Choroid plexus epithelial cell (primary cell): ENCODE results near the gene MMP11.

Experiments
- DNase-seq: peaks from one replicate; pipeline ENCODE4 v3.0.0-alpha.2; 2010; ENCODE audit warnings: low read depth
- H3K4me3 ChIP-seq: 2 replicates; pipeline ENCODE4 v1.5.1; 2011; ENCODE audit warnings: low read depth, mild to moderate bottlenecking, control low read depth, low read length, moderate library complexity
- CTCF ChIP-seq: conservative IDR thresholded peaks from 2 replicates; pipeline ENCODE4 v1.5.1; 2011; ENCODE audit warnings: low read depth, mild to moderate bottlenecking, control low read depth, inconsistent platforms, low read length, moderate library complexity

MMP11 gene

GRCh38 chr22:23801886-23802377 is 29.3 kb downstream of the MMP11 start:
- DNase-seq, result no peak
- no peak overlapping the region for H3K4me3 ChIP-seq
- no peak for TF ChIP-seq CTCF

DNA sequence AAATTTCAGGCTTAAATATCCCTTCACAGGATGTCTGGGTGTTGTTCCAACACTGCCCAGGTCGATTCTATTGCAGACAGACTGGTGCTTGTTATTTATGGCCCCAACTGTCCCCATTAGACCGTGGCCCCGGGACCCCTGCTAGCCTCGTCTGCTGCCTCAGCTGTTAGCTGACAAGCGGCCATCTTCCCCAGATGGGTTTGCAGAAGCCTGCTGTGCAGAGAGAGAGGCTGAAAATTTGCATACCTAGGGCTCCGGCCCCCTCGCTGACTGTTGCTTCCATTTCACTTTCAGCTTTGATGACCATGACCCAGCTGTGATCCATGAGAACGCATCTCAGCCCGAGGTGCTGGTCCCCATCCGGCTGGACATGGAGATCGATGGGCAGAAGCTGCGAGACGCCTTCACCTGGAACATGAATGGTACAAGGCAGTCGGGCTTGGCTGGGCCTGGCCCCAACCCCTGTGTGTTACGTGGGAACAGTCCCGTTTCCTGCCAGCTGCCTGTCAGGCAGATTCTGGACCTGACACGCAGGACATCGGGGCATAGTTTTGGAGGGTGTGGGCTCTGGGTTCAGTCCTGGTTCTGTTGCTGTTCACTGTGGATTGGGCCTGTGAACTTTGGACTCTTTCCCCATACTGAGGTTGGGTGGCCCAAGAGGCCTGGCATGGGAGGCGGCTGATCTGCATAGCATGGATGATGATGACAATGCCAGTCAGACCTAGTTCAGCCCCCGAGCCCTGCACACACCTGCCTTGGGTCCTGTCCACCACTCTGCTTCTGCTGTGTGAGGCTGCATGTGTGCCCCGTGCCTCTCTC is 30.6 kb downstream of the MMP11 start:
- TF ChIP-seq CTCF, result no peak
- H3K4me3 ChIP-seq, result no peak overlapping the region
- no peak for DNase-seq

DNA sequence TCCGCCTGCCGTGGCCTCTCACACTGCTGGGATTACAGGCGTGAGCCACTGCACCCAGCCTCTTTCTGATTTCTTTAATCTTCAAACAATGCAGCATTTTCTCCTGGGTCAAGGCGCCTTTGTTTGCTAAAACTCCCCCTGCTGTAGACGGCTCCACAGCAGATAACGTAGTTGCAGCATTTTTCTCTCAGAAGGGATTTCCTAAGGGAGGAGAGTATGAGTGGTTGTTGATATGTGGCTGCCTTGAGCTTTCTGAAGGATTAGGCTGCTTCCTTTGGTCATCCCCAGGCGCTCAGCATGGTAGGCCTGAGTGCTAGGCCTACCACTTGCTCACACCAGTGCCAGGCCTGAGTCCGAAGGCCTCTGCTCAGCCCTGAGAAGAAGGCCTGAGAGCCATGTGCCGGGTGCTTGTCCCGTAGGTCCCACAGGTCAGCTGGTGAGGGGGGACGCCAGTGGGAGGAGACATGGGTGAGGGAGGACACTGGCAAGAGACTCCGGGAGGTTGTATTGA is 32.2 kb downstream of the MMP11 start:
- DNase-seq, result no peak
- H3K4me3 ChIP-seq, result no peak overlapping the region
- no peak for TF ChIP-seq CTCF

GRCh38 chr22:23806837-23807236 is 34.2 kb downstream of the MMP11 start:
- H3K4me3 ChIP-seq, result no peak overlapping the region
- TF ChIP-seq CTCF, result no peak
- no peak for DNase-seq

GRCh38 chr22:23812378-23812777 is 39.7 kb downstream of the MMP11 start:
- no peak for TF ChIP-seq CTCF
- H3K4me3 ChIP-seq, result no peak overlapping the region
- no peak for DNase-seq

DNA sequence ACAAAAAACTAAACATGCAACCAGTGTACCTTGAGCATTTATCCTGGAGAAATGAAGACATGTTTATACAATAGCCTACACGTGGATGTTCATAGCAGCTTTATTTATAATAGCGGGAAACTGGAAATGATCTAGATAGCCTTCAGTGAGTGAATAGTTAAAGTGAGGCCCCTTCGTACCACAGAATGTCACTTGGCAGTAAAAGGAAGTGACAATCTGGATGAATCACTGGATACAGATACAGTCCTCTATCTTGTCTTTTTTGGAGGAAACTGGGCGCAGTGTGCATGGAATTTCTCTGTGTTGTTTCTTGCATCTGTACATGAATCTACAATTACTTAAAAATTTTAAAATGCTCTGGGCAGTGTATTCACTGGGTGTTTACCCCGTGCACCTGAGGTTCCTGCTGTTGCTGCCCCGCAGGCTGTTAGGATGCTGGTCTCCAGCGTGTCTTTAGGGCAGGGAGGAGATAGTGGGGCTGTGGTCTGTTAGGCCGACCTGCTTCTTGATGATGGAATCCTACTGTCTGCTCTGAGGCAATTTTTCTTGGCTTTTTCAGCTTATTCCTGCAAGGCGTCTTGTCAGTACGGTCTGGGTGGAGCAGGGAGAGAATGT is 43.0 kb downstream of the MMP11 start:
- no peak for DNase-seq
- H3K4me3 ChIP-seq, result no peak overlapping the region
- TF ChIP-seq CTCF, result no peak
